IMR-90 (cell line): Measurements from ENCODE around the gene AFG3L2. TPM values are rescaled to one million over a fixed set of nuclear protein-coding genes. Genes with fewer than 3 reads are reported as not detected.

Experiments used
- ATAC-seq: fragments of 200-7000 bp; cut with Tn5 transposase; 2 replicates; pipeline ENCODE4 v1.9.1; 2020; ENCODE audit warnings: low read depth, mild to moderate bottlenecking, moderate library complexity
- BruUV-seq: library from RNA; stranded (reverse); fragments of 400-500 nt; replicated peaks from 2 replicates; lab custom pipeline; 2021; lab: Mats Ljungman, UMichigan
- CTCF ChIA-PET: fragments of 300-600 bp; formaldehyde crosslinking; extraction: SDS; loops from one replicate; lab custom pipeline; 2021; ENCODE audit warnings: antibody characterized with exemption; lab: Yijun Ruan, JAX
- POLR2A ChIA-PET: fragments of 300-600 bp; sonication (Branson Sonifier 250); formaldehyde crosslinking; loops from one replicate; lab custom pipeline; 2022; ENCODE audit warnings: antibody characterized with exemption; ENCODE audit not compliant: unreplicated experiment; lab: Charles Lee
- DNase-seq: peaks from one replicate; pipeline ENCODE4 v3.0.0; 2013
- H2AFZ ChIP-seq: replicated peaks from 2 replicates; pipeline ENCODE3; 2013; ENCODE audit warnings: low read length, mild to moderate bottlenecking; ENCODE audit not compliant: poor library complexity
- H2AK5ac ChIP-seq: 2 replicates; pipeline ENCODE4 v1.6.1; 2013; ENCODE audit warnings: low read depth, low read length, inconsistent platforms
- H2AK9ac ChIP-seq: replicated peaks from 2 replicates; pipeline ENCODE3; 2013; ENCODE audit warnings: mild to moderate bottlenecking, low read depth, low read length, moderate library complexity; ENCODE audit not compliant: poor library complexity
- H2BK120ac ChIP-seq: 2 replicates; pipeline ENCODE4 v1.6.1; 2013; ENCODE audit warnings: low read depth, low read length, inconsistent platforms
- H2BK15ac ChIP-seq: 3 replicates; pipeline ENCODE4 v1.6.1; 2013; ENCODE audit warnings: low read depth, low read length, inconsistent platforms
- H2BK20ac ChIP-seq: 2 replicates; pipeline ENCODE4 v1.6.1; 2013; ENCODE audit warnings: low read depth, mild to moderate bottlenecking, inconsistent platforms, low read length, moderate library complexity
- H2BK5ac ChIP-seq: 2 replicates; pipeline ENCODE4 v1.6.1; 2013; ENCODE audit warnings: mild to moderate bottlenecking, low read depth, low read length, inconsistent platforms; ENCODE audit not compliant: poor library complexity, severe bottlenecking
- H3K14ac ChIP-seq: replicated peaks from 2 replicates; pipeline ENCODE4 v1.6.1; 2013; ENCODE audit warnings: low read depth, low read length, inconsistent platforms
- H3K18ac ChIP-seq: 2 replicates; pipeline ENCODE4 v1.6.1; 2013; ENCODE audit warnings: low read depth, low read length, control low read depth
- H3K23ac ChIP-seq: 2 replicates; pipeline ENCODE4 v1.6.1; 2013; ENCODE audit warnings: low read depth, low read length, inconsistent platforms
- H3K27ac ChIP-seq: 2 replicates; pipeline ENCODE4 v1.5.1; 2013; ENCODE audit warnings: mild to moderate bottlenecking, control low read depth, low read length; ENCODE audit not compliant: insufficient read depth
- H3K27me3 ChIP-seq: 2 replicates; pipeline ENCODE4 v1.6.1; 2013; ENCODE audit warnings: low read length; ENCODE audit not compliant: control insufficient read depth, insufficient read depth
- H3K36me3 ChIP-seq: 2 replicates; pipeline ENCODE4 v1.6.1; 2013; ENCODE audit warnings: low read length, mixed read lengths; ENCODE audit not compliant: control insufficient read depth, insufficient read depth
- H3K4ac ChIP-seq: 2 replicates; pipeline ENCODE4 v1.6.1; 2013; ENCODE audit warnings: low read depth, low read length, inconsistent platforms
- H3K4me1 ChIP-seq: 2 replicates; pipeline ENCODE4 v1.6.1; 2013; ENCODE audit warnings: low read length, mixed read lengths; ENCODE audit not compliant: control insufficient read depth, insufficient read depth
- H3K4me2 ChIP-seq: 2 replicates; pipeline ENCODE4 v1.6.1; 2013; ENCODE audit warnings: low read depth, mild to moderate bottlenecking, control low read depth, low read length, moderate library complexity
- H3K4me3 ChIP-seq: 2 replicates; pipeline ENCODE4 v1.5.1; 2013; ENCODE audit warnings: low read depth, mild to moderate bottlenecking, control low read depth, low read length, moderate library complexity; ENCODE audit not compliant: insufficient read depth
- H3K56ac ChIP-seq: 2 replicates; pipeline ENCODE4 v1.6.1; 2013; ENCODE audit warnings: low read length, inconsistent platforms; ENCODE audit not compliant: insufficient read depth; ENCODE audit errors: extremely low read depth
- H3K79me1 ChIP-seq, 2 experiments: 2 replicates each; pipeline ENCODE4 v1.6.1; 2013; ENCODE audit warnings: low read length in 2 of 2, inconsistent platforms in 1 of 2, low read depth in 1 of 2
- H3K9ac ChIP-seq: 2 replicates; pipeline ENCODE4 v1.6.1; 2013; ENCODE audit warnings: low read depth, low read length, control low read depth
- H3K9me1 ChIP-seq: 2 replicates; pipeline ENCODE4 v1.6.1; 2013; ENCODE audit warnings: low read length, inconsistent platforms; ENCODE audit not compliant: insufficient read depth
- H3K9me3 ChIP-seq: 2 replicates; pipeline ENCODE4 v1.6.1; 2013; ENCODE audit warnings: low read length; ENCODE audit not compliant: control insufficient read depth, insufficient read depth
- H4K20me1 ChIP-seq: 2 replicates; pipeline ENCODE4 v1.6.1; 2013; ENCODE audit warnings: low read length, inconsistent platforms; ENCODE audit not compliant: insufficient read depth
- H4K5ac ChIP-seq: 2 replicates; pipeline ENCODE4 v1.6.1; 2013; ENCODE audit warnings: mild to moderate bottlenecking, low read depth, low read length, control low read depth
- H4K8ac ChIP-seq, 2 experiments: 2 replicates each; pipeline ENCODE4 v1.6.1; 2013; ENCODE audit warnings: low read depth in 2 of 2, low read length in 2 of 2, control low read depth in 1 of 2, inconsistent platforms in 1 of 2
- H4K91ac ChIP-seq: 2 replicates; pipeline ENCODE4 v1.6.1; 2013; ENCODE audit warnings: low read depth, low read length, inconsistent platforms; ENCODE audit not compliant: insufficient read depth
- BHLHE40 ChIP-seq: fragments of 150-350 bp; IDR thresholded peaks from 2 replicates; pipeline ENCODE4 v1.6.1; 2016; ENCODE audit warnings: mild to moderate bottlenecking, low read depth, low read length
- CEBPB ChIP-seq: IDR thresholded peaks from 2 replicates; pipeline ENCODE4 v1.6.1; 2012; ENCODE audit warnings: low read depth, low read length, improper control_type of control experiment
- CHD1 ChIP-seq: IDR thresholded peaks from 2 replicates; pipeline ENCODE4 v1.6.1; 2012; ENCODE audit warnings: low read depth, low read length, improper control_type of control experiment
- ELK1 ChIP-seq: fragments of 150-350 bp; IDR thresholded peaks from 2 replicates; pipeline ENCODE4 v1.6.1; 2016; ENCODE audit warnings: low read depth, mild to moderate bottlenecking, low read length, moderate library complexity, borderline replicate concordance
- FOS ChIP-seq: fragments of 150-350 bp; IDR thresholded peaks from 2 replicates; pipeline ENCODE4 v1.6.1; 2016; ENCODE audit warnings: low read depth, low read length
- MAFK ChIP-seq: IDR thresholded peaks from 2 replicates; pipeline ENCODE4 v1.6.1; 2012; ENCODE audit warnings: low read depth, low read length, improper control_type of control experiment
- MAZ ChIP-seq: IDR thresholded peaks from 2 replicates; pipeline ENCODE4 v1.6.1; 2012; ENCODE audit warnings: low read depth, mild to moderate bottlenecking, low read length, improper control_type of control experiment, moderate library complexity, borderline replicate concordance
- MXI1 ChIP-seq: IDR thresholded peaks from 2 replicates; pipeline ENCODE4 v1.6.1; 2012; ENCODE audit warnings: low read depth, mild to moderate bottlenecking, low read length, moderate library complexity, borderline replicate concordance
- RAD21 ChIP-seq: IDR thresholded peaks from 2 replicates; pipeline ENCODE4 v1.6.1; 2012; ENCODE audit warnings: low read length, improper control_type of control experiment
- RCOR1 ChIP-seq: IDR thresholded peaks from 2 replicates; pipeline ENCODE4 v1.6.1; 2012; ENCODE audit warnings: mild to moderate bottlenecking, low read length, improper control_type of control experiment; ENCODE audit not compliant: insufficient replicate concordance
- SMC3 ChIP-seq: fragments of 150-350 bp; IDR thresholded peaks from 2 replicates; pipeline ENCODE4 v1.6.1; 2016; ENCODE audit warnings: low read depth, mild to moderate bottlenecking, antibody characterized with exemption, low read length, moderate library complexity
- WGBS, 2 experiments: methylation state at CpG; one replicate each; pipeline versions ENCODE4 v1.1.5 to v1.1.7; 2013; ENCODE audit warnings: missing lambda C conversion rate in 2 of 2; ENCODE audit not compliant: insufficient read length in 1 of 2; ENCODE audit errors: extremely low coverage in 2 of 2; 5-methylcytosine and 5-hydroxymethylcytosine counted together
- dilution Hi-C: fragments of 300-500 bp; cut with HindIII; formaldehyde crosslinking; loops from one replicate; pipeline ENCODE4 v1.14.3; 2018; ENCODE audit warnings: low sequenced_read_pairs; ENCODE audit not compliant: unreplicated experiment
- in situ Hi-C: fragments of 300-500 bp; cut with MboI; formaldehyde crosslinking; loops from 3 replicates; pipeline ENCODE4 v1.14.3; 2019; ENCODE audit warnings: low sequenced_read_pairs, inconsistent platforms, mixed read lengths
- intact Hi-C: fragments of 100-400 bp; cut with micrococcal nuclease; formaldehyde crosslinking; loops from 2 replicates; pipeline ENCODE4 v1.10.0; 2022
- polyA plus RNA-seq, 3 experiments: library from polyadenylated mRNA; depleted of rRNA; stranded (reverse); fragments of >200 nt; gene quantifications; 2 replicates each; pipeline ENCODE4 v1.2.3, GENCODE V29; 2012; ENCODE audit warnings: low replicate concordance in 1 of 3
- total RNA-seq: library from RNA; depleted of rRNA; stranded (reverse); fragments of >200 nt; gene quantifications from 2 replicates; pipeline ENCODE4 v1.2.3, GENCODE V29; 2012
- TF ChIP-seq, protein P1 (sequence below): fragments of 150-350 bp; IDR thresholded peaks from 2 replicates; pipeline ENCODE4 v1.6.1; 2017; ENCODE audit warnings: mild to moderate bottlenecking, antibody characterized with exemption, low read length, low read depth

AFG3L2 gene
- total and polyA plus RNA-seq, 2 of the 4 experiments (the other 2 are of a cell fraction), result 26.9 to 37.6 TPM

- TF ChIP-seq SMC3, result no peak
Measured at GRCh38 chr18:12333506-12334290, 43.3 kb downstream of the AFG3L2 start (continued).

DNA sequence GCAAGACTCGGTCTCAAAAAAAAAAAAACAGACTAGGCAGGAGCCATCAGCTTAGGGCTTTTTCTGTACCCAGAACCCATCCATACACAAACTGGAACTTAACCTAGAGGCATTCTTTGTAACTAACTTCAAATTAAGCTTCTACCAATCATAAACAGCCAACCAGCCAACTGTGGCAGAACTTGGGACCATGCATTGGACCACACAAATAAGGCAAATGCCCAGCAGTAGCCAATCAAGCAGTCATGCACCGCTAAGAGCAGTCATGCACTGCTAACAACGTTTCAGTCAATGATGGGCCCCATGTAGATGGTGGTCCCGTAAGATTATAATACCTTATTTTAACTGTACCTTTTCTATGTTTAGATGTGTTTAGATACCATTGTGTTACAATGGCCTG is 46.3 kb downstream of the AFG3L2 start:
- H3K4ac ChIP-seq, result no peak overlapping the region

More for the DNA sequence above, 46.3 kb downstream of the AFG3L2 start:
- Histone ChIP-seq H2BK20ac (no peak overlapping the region), H3K36me3 (peaks cover 55% of the 10 kb centered on the region), H3K14ac (no peak overlapping the region), H4K8ac (no peak overlapping the region), H3K9ac (no peak overlapping the region), H2AK9ac (no peak overlapping the region), H3K23ac (no peak overlapping the region), H3K4me2 (no peak overlapping the region), H4K91ac (no peak overlapping the region), H3K27ac (no peak overlapping the region), H2BK5ac (no peak overlapping the region), H2BK120ac (no peak overlapping the region), H3K18ac (no peak overlapping the region), H2AFZ (no peak overlapping the region), H3K27me3 (no peaks in the 10 kb centered on the region), H3K56ac (no peak overlapping the region), H3K9me1 (peaks cover 23% of the 10 kb centered on the region), H3K4me3 (no peak overlapping the region), H2BK15ac (no peak overlapping the region), H2AK5ac (no peak overlapping the region), H3K4me1 (no peaks in the 10 kb centered on the region), H3K9me3 (no peaks in the 10 kb centered on the region), H4K5ac (no peak overlapping the region), H3K79me1 (peaks cover 18 to 49% of the 10 kb centered on the region in 2 experiments), H4K20me1 (peaks cover 67% of the 10 kb centered on the region)
- TF ChIP-seq CHD1, result no peak
- no peak for TF ChIP-seq SMC3
- TF ChIP-seq FOS, result no peak
- no peak for TF ChIP-seq MXI1
- no peak for TF ChIP-seq CEBPB
- TF ChIP-seq BHLHE40, result no peak
- no peak for TF ChIP-seq RCOR1
- TF ChIP-seq RAD21, result no peak
- no peak for TF ChIP-seq MAFK
- TF ChIP-seq MAZ, result no peak
- TF ChIP-seq, protein P1, sequence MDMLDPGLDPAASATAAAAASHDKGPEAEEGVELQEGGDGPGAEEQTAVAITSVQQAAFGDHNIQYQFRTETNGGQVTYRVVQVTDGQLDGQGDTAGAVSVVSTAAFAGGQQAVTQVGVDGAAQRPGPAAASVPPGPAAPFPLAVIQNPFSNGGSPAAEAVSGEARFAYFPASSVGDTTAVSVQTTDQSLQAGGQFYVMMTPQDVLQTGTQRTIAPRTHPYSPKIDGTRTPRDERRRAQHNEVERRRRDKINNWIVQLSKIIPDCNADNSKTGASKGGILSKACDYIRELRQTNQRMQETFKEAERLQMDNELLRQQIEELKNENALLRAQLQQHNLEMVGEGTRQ, result no peak
- no peak for TF ChIP-seq ELK1
- POLR2A ChIA-PET, result no interaction called here
- WGBS, 2 experiments, result 100% methylated on average over 1 of the region's 4 CpGs; no CpG with 5 or more reads in 1 of the 2 experiments
- ATAC-seq (no peak), DNase-seq (no peak)
- CTCF ChIA-PET, result interaction anchor here (0.7 kb wide), 2 partner anchors 326 to 494 kb away, joined by 4 to 5 read pairs; no protein-coding TSS in a partner anchor
- BruUV-seq, result no TSS peak
- dilution Hi-C loops (no loop called here), intact Hi-C loops (no loop called here), in situ Hi-C loops (no loop called here)
